ENCODE data around the gene TOM1.
"Not testable (repeated sequence)": the region's sequence is repeated elsewhere in the genome, so short reads cannot be mapped to it uniquely, and the experiment has no call there.

DNA sequence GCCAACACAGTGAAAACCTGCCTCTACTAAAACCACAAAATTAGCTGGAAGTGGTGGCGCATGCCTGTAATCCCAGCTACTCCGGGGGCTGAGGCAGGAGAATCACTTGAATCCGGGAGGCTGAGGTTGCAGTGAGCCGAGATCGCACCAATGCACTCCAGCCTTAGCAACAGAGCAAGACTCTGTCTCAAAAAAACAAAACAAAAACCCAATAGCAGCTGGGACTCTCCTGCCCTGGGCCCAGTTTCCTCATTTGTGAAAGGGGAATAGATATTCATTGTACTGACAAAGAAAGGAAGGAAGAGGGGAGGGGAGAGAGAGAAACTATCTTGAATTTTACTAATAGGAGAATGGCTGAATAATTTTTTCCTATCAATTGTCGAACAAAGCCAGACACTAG lies 96.9 kb downstream of the TOM1 start:
- TF ChIP-seq RAD21 (CRISPR knock-in tag; IDR thresholded peaks at IDR 0.05); NFE2L2 (IDR thresholded peaks at IDR 0.05; ENCODE audit: low read length); EZH2 (conservative IDR thresholded peaks at IDR 0.05; ENCODE audit: low read depth, low read length); POLR2AphosphoS5 (IDR thresholded peaks at IDR 0.05; ENCODE audit: low read depth, low read length); RNF2 (conservative IDR thresholded peaks at IDR 0.05; ENCODE audit: low read depth); PHF21A (CRISPR knock-in tag; IDR thresholded peaks at IDR 0.05): not testable (repeated sequence)
- TF ChIP-seq, protein P1, sequence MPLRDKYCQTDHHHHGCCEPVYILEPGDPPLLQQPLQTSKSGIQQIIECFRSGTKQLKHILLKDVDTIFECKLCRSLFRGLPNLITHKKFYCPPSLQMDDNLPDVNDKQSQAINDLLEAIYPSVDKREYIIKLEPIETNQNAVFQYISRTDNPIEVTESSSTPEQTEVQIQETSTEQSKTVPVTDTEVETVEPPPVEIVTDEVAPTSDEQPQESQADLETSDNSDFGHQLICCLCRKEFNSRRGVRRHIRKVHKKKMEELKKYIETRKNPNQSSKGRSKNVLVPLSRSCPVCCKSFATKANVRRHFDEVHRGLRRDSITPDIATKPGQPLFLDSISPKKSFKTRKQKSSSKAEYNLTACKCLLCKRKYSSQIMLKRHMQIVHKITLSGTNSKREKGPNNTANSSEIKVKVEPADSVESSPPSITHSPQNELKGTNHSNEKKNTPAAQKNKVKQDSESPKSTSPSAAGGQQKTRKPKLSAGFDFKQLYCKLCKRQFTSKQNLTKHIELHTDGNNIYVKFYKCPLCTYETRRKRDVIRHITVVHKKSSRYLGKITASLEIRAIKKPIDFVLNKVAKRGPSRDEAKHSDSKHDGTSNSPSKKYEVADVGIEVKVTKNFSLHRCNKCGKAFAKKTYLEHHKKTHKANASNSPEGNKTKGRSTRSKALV (CRISPR knock-in tag; IDR thresholded peaks at IDR 0.05): not testable (repeated sequence)
- TF ChIP-seq, protein P2, sequence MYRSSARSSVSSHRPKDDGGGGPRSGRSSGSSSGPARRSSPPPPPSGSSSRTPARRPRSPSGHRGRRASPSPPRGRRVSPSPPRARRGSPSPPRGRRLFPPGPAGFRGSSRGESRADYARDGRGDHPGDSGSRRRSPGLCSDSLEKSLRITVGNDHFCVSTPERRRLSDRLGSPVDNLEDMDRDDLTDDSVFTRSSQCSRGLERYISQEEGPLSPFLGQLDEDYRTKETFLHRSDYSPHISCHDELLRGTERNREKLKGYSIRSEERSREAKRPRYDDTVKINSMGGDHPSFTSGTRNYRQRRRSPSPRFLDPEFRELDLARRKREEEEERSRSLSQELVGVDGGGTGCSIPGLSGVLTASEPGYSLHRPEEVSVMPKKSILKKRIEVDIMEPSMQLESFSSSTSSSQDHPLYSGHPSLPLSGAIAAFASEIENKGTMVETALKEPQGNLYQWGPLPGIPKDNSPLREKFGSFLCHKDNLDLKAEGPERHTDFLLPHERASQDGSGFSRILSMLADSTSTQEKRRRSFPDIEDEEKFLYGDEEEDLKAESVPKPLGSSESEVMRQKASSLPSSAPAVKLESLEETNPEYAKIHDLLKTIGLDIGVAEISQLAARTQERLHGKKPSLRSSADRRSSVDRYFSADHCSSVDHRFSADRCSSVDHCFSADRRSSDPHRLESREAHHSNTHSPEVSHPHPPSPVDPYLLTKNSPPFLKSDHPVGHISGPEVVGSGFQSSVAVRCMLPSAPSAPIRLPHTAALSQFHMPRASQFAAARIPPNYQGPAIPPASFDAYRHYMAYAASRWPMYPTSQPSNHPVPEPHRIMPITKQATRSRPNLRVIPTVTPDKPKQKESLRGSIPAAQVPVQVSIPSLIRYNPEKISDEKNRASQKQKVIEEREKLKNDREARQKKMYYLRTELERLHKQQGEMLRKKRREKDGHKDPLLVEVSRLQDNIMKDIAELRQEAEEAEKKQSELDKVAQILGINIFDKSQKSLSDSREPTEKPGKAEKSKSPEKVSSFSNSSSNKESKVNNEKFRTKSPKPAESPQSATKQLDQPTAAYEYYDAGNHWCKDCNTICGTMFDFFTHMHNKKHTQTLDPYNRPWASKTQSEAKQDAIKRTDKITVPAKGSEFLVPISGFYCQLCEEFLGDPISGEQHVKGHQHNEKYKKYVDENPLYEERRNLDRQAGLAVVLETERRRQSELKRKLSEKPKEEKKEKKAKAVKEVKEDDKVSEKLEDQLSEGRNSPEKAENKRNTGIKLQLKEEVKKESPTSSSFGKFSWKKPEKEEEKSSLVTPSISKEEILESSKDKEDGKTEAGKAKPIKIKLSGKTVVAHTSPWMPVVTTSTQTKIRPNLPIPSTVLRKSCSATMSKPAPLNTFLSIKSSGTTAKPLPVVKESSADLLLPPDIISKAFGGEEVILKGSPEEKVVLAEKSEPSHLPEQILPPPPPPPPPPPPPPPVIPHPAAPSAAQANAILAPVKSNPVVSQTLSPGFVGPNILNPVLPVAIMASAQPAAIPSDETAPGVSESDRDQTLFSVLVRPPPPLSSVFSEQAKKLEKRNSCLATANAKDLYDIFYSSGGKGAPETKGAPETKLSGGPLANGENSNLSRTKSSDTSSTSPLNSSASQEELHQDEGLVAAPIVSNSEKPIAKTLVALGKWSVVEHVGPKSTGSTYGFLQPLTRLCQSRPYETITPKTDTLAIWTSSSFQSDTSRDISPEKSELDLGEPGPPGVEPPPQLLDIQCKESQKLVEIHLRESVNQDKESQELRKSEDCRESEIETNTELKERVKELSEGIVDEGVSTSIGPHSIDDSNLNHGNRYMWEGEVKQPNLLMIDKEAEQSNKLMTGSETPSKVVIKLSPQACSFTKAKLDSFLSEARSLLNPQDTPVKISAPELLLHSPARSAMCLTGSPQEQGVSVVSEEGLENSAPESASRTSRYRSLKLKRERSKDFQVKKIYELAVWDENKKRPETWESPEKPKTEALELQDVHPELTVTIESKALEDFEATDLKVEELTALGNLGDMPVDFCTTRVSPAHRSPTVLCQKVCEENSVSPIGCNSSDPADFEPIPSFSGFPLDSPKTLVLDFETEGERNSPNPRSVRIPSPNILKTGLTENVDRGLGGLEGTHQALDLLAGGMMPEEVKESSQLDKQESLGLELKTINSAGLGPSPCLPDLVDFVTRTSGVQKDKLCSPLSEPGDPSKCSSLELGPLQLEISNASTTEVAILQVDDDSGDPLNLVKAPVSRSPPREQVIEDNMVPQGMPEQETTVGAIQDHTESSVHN (CRISPR knock-in tag; IDR thresholded peaks at IDR 0.05): not testable (repeated sequence)
- TF ChIP-seq, protein P3, sequence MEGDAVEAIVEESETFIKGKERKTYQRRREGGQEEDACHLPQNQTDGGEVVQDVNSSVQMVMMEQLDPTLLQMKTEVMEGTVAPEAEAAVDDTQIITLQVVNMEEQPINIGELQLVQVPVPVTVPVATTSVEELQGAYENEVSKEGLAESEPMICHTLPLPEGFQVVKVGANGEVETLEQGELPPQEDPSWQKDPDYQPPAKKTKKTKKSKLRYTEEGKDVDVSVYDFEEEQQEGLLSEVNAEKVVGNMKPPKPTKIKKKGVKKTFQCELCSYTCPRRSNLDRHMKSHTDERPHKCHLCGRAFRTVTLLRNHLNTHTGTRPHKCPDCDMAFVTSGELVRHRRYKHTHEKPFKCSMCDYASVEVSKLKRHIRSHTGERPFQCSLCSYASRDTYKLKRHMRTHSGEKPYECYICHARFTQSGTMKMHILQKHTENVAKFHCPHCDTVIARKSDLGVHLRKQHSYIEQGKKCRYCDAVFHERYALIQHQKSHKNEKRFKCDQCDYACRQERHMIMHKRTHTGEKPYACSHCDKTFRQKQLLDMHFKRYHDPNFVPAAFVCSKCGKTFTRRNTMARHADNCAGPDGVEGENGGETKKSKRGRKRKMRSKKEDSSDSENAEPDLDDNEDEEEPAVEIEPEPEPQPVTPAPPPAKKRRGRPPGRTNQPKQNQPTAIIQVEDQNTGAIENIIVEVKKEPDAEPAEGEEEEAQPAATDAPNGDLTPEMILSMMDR (CRISPR knock-in tag; IDR thresholded peaks at IDR 0.05): not testable (repeated sequence)
